Breast epithelium (tissue), 3 donors: Measurements from ENCODE around the gene OLFML3.

Experiments
- POLR2A ChIP-seq: fragments of 450-650 bp; IDR thresholded peaks from one replicate; pipeline ENCODE4 v1.6.1; 2016; ENCODE audit warnings: antibody characterized with exemption, mild to moderate bottlenecking, moderate library complexity
- POLR2AphosphoS5 ChIP-seq, 3 donors: sonication (generic); formaldehyde crosslinking; IDR thresholded peaks; one replicate each; pipeline ENCODE4 v1.6.1; 2017; ENCODE audit warnings: antibody characterized with exemption in 3 of 3
- TF ChIP-seq, protein P1 (sequence below), 3 donors: fragments of 450-650 bp; IDR thresholded peaks; one replicate each; pipeline ENCODE4 v1.5.1; 2016 to 2017; ENCODE audit warnings: antibody characterized with exemption in 3 of 3, mild to moderate bottlenecking in 3 of 3, moderate library complexity in 3 of 3

DNA sequence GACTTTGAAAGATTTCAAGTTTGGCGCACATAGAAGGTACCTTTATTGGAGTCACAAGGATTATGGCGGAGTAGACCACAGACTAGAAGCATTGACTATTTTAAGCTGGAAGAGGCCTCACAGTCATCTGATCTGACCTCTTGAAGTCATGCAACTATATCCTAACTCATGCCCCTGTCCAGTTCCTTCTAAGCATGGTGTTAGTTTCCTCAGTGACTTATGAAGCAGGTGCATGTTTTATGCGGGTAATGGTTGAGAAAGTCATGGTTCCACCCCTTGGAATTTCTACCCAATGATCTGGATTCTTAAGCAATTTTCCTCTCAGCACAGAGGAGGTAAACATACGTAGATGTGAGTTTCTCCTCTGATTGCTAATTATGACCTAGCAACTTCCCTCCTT is 11.7 kb downstream of the OLFML3 start:
- TF ChIP-seq POLR2A: no peak
- TF ChIP-seq POLR2AphosphoS5 (IDR thresholded peaks at IDR 0.05): no peak
- TF ChIP-seq, protein P1, sequence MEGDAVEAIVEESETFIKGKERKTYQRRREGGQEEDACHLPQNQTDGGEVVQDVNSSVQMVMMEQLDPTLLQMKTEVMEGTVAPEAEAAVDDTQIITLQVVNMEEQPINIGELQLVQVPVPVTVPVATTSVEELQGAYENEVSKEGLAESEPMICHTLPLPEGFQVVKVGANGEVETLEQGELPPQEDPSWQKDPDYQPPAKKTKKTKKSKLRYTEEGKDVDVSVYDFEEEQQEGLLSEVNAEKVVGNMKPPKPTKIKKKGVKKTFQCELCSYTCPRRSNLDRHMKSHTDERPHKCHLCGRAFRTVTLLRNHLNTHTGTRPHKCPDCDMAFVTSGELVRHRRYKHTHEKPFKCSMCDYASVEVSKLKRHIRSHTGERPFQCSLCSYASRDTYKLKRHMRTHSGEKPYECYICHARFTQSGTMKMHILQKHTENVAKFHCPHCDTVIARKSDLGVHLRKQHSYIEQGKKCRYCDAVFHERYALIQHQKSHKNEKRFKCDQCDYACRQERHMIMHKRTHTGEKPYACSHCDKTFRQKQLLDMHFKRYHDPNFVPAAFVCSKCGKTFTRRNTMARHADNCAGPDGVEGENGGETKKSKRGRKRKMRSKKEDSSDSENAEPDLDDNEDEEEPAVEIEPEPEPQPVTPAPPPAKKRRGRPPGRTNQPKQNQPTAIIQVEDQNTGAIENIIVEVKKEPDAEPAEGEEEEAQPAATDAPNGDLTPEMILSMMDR (IDR thresholded peaks at IDR 0.05): no peak
